HG03280 (cell line): ENCODE results near the gene KAZALD1.

Experiments
- ATAC-seq: cut with Tn5 transposase; IDR thresholded peaks from one replicate; pipeline ENCODE4 v1.9.1; 2021; ENCODE audit warnings: mild to moderate bottlenecking, moderate library complexity; ENCODE audit not compliant: unreplicated experiment

KAZALD1 gene

DNA sequence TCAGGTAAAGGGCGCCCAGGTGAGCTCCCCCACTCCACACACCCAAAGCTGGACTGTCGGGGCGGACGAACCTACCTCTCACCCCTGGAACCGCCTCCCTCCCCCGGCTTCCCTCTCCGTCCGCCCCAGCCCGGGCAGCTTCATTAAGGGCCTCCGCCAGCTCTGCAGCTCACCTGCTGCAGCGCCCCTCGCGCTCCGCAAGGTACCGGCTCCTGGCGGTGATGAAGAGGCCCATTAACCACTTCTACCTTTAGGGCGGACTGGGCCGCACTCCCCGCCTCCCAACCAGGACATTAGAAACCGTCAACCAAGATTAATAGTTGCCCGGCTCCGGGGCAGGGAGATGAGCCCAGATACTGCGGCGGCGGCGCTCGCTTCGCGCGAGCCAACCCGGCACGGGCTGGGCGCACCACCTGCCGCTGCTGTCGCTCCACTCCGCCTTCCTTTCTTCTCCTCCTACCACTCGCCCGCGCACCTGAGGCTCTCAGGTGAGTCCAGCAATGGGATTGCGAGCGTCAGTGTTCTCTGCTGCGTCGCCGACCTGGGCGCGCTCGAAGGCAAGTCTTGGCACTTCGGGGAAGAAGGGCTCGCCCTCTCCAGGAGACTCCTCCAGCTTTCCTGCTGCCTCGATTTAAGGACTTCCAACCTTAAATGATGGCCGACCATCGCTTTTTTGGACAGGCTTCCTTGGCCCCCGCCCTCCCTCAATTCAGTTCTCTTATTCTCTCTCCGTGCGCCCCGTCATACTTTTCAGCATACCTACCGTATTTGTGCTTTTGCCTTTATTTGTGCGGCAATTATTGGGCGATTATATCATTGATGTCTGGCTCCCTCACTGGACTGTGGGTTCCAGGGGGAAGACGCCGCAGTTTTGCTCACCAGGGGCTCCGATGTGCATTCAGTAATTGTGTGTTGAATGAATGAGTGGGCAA lies 13.6 kb upstream of the KAZALD1 start:
- ATAC-seq = no peak

DNA sequence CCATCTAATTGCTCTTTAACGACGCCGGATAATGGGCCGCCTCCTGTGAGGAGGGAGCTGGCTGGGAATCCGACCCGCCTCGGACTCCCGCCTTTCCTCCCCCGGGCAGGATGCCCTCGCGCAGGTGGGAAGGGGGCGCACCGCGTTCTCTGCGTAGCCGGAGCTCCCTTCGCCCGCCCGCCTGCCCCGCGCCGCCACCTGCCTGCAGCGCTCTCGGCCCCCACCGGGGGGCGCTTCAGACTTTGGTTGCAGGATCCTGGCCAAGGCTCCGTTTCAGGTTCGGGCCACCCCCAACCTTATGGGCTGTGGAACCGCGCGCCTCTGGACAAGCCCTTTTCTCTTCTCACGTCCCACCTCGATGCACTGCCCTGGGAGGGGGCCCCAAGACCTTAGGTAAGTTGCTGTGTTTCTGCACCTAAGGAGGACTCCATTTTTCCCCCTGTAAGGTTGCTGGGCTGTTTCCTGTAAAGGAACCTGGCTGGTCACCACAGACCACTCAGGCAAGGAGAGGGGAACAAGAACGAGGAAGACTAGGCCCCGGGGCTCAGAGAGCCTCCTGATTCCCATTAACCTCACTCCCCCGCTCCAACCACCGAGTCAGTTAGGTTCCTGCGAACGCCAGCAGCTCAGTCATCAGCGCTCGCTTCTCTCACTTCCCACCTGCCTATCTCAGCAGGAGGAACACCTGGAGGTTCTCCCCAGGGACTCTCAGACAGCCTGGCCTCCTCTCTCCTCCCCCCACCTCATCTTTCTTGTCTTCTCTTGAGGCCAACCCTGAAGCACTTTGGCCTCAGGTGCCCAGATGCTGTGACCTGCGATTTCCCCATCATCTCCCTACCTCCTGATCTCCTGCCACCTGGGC lies 11.3 kb upstream of the KAZALD1 start:
- ATAC-seq = peak; percentile 83

DNA sequence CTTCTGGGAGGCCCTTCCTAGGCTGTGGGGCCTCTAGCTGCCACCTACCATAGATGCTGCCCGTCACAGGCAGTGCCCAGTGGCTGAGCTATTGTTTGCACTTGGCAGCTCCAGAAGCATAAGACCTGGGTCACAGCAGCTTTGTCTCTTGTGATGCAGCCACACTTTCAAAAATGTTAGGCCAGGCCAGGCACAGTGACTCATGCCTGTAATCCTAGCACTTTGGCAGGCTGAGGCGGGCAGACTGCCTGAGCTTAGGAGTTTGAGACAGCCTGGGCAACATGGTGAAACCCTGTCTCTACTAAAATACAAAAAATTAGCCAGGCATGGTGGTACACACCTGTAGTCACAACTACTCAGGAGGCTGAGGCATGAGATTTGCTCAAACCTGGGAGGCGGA lies 9.5 kb upstream of the KAZALD1 start:
- ATAC-seq = no peak

DNA sequence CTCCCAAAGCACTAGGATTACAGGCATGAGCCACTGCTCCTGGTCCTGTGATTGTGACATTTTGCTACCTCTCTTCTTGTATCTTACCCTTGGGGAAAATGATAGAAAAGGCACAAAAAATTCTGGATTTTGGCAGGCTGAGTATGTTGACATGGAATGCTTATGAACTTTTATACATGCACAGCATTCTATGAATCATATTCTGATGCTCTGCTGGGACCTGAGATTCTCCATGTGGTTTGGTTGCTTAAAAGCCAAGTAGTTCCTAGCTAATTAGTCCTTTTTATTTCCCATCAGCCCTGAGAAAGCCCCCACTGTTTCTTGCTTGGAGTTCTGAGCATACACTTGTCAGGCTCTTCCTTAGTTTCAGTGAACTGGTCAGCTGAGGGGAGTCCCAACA lies 8.3 kb upstream of the KAZALD1 start:
- no peak for ATAC-seq

DNA sequence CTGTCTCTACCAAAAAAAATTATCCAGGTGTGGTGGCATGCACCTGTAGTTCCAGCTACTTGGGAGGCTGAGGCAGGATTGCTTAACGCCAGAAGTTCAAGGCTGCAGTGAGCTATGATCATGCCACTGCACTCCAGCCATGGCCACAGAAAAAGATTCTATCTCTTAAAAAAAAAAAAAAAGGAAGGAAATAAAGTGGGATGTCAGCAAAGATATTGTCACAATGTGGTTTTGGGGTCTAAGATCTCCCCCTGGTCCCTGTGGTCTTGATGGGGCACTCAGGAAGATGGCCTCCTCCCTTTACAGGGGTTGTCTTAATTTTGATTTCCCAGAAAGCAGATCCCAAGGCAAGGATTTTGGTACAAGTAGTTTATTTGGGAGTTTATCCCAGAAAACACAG lies 7.4 kb upstream of the KAZALD1 start:
- ATAC-seq = no peak

DNA sequence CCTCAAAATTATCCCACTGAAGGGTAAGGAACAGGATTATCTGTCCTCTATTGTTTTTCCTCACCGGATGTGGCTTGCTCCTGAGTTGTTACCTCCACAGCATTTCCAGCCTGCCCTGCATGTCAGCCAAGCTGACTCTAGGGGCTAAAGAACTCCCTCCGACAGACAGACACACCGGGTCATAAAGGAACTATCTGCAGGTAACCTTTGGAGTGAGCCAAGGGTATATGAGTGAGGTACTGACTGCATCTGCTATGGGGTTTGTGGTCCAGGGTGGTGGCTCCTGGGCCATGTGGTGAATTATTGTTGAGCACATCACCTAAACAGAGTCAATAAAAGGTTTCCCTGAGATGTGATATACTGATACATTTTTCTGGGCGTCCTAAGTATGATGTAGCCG lies 6.9 kb upstream of the KAZALD1 start:
- no peak for ATAC-seq

DNA sequence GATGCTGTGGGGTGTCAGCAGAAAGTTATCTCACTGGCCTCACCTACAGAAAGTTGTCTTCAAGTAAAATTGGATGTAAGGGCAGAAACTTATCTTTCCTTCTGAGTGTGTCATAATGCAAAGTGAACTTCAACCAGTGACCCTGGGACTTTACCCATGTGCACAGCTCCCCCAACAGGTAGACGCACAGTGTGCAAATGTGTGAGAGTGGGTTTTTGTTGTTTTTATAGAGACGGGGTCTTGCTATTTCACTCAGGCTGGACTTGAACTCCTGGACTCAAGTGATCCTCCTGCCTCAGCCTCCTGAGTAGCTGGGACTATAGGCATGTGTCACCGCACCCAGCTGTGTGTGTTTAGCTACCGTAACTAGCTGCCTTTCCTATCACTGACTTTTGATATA lies 6.4 kb upstream of the KAZALD1 start:
- ATAC-seq = no peak

DNA sequence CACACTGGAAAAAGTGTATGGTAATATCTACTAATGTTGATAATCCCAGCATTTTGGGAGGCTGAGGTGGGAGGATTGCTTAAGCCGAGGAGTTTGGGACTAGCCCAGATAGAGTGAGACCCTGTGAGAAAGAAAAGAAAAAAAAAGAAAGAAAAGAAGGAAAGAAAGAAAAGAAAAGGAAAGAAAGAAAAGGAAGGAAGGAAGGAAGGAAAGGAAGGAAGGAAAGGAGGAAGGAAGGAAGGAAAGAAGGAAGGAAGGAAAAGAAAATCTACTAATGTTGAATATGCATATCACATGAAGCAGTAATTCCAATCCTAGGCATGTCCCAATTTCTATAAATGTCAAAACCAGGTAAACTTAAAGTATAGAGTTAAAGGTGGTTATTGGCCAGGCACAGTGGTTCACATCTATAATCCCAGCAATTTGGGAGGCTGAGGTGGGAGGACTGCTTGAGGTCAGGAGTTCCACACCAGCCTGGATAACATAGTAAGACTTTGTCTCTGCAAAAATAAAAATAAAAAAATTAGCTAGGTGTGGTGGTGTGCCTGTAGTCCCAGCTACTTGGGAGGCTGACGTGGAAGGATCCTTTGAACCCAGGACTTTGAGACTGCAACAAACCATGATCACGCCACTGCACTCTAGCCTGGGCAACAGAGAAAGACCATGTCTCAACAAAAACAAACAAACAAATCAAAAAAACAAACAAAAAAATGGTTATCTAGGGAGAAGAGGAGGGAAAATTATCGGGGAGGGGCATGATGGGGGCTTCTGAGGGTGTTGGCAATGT lies 5.2 kb upstream of the KAZALD1 start:
- no peak for ATAC-seq

DNA sequence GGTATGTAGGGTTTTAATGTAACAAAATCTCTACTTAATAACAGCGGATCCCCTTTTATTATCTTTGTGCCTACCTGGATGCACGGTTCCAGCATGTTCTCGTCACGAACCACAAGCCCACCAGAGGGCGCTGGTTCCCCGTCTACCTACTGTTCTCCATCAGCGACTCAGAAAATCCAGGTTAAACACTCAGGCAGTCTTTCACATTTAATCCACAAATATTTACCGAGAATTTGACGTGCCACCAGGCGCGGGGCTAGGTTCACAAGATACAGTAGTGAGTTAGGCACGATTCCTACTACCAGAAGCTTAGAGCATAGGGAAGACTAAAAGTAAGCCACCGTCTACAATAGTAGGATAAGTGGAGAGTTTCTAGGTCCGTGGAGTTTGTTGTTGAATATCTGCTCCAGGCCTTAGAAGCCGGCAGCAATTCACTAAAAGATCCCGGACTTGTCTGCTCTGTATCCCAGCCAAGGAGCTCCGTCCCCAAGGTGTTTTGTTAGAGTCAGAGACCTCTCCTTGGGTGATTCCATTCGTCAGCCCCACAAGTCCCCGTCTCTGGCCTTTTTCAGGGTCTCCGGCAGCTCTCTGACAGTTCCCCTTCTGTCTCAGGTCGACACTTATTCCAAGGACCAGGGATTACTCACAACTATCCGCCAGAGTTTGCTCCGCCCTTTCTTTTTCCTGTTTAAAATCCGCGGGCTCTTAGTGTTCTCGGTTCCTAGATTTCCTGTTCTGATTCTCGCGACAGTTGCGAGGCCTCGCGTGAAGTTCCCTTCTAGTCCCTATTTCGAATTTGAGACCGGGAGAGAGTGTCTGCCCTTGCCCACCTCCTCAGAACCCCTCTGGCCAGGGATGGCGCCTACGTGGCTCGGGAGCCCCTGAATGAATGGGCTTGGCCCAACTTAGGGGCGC lies 1.5 kb upstream of the KAZALD1 start:
- ATAC-seq = peak; percentile 44

DNA sequence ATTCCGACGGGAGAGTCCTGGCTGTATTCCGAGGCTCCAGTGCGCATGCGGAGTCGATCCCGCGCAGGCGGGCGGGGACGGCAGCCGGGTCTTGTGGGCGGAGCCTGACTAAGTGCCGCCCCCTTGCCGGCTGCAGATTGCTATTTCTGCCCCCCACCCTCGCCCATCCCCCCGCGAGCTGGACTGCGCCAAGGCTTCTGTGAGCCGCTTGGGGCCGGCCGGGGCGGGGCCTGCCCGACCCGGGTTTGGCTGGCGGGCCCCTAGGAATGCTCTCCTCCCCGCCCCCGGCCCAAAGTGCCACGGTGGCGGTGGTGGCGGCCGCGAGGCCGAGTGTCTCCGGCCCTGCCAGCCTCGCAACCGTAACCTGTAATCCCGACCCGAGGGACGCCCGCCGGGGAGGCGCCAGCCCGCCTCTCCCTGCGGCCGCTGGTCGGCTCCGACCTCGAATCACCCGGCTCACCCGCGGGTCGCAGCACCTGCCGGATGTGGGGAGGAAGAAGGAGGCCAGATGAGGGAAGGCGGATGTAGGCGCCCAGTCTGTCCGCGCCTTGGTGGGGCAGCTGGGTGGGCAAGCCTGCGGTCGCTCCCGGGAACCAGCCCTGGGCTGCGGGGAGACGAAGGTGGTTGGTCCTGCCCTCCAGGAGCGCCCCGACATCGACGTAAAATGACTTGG lies 702 bp upstream of the KAZALD1 start:
- ATAC-seq = peak; percentile 63

DNA sequence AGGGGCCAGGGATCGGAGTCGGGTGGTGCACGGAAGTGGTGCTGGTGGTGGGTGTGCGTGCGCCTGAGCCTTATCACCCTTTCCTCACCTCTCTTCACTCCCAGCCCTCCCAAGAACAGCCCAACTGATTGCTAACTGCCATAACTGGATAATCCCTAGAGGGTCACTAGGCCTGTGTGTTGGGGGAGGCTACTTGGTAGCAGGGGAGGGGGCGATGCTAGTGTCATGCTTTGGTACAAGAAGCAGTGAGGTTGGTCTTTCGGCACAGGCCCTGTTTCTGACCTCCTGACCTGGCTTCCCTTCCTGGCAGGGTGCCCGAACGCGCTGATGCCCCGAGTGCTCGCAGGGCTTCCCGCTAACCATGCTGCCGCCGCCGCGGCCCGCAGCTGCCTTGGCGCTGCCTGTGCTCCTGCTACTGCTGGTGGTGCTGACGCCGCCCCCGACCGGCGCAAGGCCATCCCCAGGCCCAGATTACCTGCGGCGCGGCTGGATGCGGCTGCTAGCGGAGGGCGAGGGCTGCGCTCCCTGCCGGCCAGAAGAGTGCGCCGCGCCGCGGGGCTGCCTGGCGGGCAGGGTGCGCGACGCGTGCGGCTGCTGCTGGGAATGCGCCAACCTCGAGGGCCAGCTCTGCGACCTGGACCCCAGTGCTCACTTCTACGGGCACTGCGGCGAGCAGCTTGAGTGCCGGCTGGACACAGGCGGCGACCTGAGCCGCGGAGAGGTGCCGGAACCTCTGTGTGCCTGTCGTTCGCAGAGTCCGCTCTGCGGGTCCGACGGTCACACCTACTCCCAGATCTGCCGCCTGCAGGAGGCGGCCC lies 652 bp downstream of the KAZALD1 start:
- peak; percentile 32 for ATAC-seq

DNA sequence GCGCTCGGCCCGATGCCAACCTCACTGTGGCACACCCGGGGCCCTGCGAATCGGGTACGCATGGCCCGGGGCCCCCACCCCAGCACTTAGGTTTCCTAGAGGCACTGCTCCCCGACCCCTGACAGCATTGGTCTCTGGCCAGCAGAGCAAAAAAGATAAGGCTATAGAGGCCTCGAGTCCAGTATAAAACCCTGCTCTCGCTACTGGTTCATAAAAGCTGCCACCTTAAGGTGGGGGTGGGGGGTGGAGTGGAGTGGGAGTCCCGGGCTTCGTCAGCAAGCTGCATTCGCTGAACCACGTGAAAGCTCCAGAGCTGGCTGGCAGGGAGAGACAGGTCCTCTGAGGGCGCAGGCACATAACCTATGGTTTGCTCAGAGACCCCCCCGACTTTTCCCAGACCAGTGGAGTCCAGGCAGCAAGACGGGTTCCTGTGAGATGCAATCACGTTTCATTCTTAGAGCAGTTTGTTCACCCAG lies 1.3 kb downstream of the KAZALD1 start:
- no peak for ATAC-seq

DNA sequence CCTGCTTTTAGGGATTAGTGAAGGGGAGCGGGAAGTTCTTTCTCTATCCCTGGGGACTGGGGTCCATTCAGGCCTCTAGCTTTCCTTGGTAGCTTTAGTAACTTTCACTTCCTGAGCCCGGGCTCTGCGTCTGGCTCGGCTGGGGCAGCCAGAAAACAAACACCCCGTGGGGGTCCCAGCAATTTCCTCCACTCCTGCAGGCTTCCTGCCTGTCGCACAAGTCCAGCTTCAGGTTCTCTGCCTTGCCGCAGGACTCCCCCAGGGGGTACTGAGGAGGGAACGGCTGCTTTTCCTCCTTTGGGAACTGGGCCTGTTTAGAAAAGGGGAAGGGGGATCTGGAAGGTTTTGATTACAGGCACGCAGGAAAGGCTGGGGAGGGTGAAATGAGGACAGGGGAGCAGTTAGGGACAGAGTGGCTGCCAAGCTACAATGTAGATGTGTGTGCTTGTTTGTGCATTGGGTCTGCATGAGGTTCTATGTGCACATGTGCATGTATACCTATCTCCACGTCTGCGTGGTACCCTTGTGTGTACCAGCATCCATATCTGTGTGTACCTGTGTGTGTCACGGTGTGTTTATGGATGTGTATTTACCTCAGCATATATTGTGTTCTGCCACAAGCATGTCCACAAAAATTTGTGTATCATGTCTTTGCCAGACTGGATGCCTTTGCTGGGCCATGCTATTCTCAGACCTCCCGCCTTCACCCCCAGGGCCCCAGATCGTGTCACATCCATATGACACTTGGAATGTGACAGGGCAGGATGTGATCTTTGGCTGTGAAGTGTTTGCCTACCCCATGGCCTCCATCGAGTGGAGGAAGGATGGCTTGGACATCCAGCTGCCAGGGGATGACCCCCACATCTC lies 2.0 kb downstream of the KAZALD1 start:
- no peak for ATAC-seq

DNA sequence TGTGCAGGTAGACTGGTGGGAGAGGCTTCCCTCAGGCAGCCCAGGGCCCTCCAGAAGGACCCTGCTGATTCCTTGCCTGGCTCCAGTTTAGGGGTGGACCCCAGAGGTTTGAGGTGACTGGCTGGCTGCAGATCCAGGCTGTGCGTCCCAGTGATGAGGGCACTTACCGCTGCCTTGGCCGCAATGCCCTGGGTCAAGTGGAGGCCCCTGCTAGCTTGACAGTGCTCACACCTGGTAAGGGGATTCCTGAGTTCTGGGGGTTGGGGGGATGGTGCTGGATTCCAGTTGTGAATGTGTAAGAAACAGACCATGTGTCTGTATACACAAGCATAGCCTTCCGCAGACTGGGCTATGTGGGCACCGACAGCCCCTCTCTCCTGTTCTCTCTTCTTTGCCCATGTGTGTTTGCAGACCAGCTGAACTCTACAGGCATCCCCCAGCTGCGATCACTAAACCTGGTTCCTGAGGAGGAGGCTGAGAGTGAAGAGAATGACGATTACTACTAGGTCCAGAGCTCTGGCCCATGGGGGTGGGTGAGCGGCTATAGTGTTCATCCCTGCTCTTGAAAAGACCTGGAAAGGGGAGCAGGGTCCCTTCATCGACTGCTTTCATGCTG lies 2.7 kb downstream of the KAZALD1 start:
- ATAC-seq = no peak

DNA sequence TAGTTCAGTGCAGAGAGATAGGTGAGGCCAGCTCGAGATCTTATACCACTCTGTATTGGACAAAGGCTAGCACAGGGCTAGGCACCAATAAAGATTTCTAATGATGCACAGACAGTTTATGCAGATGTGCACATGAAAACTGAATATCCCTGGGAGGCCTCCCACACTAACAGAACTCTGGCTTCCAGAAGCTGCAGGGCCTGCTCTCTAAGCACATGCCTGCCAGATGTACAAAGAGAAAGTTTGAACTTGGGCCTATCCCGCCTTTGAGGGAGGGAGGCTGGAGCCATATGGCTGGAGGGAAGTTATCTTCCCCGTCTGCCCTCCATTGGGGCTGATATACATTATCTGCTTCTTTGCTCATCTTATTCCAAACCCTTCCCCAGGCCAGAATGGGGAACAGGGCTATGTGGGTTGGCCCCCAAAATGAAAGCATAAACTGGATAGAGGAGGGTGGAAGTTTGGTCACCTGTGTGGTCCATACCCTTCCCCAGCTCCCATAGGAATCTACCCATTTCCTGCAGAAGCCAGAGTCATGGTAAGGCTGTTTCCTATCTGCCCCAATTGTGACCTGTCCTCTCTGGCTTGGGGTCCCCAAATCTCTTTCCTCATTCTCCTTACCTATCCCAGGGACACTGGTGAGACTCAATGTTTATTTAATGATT lies 3.8 kb downstream of the KAZALD1 start:
- ATAC-seq = no peak

DNA sequence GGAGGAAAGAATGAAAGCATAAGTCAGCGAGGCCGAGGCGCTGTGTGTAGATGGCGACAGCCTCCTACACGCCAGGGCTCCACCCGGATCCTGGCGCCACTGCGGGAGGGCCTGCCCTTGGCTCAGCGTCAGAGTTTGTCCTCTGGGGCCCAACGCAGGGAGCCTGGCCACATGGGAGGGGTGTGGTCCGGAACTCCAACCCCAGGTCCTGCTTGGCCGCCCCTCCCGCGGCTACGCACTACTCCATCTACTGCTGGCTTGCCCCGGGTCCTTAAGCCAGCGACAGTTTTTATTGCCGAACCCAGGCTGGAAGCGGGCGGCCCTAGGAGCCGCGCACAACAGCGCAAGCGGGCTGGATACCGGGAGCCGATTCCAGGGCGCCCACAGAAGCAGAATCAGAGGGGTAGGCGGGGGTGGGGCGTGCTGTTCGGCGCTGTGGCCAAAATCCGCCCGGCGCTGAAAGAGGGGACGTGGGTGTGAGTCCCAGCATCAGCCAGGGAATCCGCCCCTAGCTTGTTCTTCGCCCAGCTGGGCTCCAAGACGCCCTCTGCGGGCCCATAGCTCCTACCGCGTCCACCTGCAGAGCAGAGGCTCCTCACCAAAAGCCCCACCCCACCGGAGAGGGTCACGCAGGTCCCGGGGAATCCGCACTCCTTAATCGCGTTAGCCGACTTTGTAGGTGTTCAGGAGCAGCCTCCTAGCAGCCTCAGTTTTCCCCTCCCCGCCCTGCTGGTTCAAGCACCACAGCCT lies 4.5 kb downstream of the KAZALD1 start:
- ATAC-seq = no peak
